Measurements from ENCODE around the gene METTL25.

DNA sequence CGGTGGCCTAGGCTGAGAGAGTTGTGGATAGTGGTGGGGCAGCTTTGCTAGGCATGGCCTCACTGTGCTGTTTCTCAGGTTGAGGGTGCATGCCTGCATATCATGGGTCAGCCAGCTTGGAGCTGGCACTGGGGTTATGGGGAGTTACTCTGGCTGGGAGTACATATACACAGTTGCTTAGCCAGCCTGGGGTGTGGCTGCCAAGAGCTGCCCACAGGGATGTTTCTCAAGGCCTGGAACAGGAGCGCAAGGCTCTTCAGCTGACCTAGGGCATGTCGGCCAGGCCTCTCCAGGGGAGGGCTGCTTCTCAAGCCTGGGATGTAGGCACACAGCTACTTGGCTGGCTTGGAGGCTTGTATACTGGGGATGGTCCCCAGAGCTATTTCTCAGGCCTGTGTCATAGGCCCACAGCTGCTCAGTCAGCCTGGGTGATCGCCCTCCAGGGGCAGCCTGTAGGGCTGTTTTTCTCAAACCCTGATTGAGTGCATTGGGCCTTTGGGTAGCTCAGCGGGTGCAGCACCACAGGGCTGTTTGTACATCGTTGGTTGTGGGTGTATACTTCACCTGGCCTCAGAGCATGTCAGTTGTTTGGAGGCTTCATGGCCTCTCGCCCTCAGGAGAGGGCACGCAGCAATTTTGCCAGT, 114.9 kb downstream of the METTL25 start:
- TF ChIP-seq POLR2A (IDR thresholded peaks at IDR 0.05): no peak
- TF ChIP-seq CTCF (IDR thresholded peaks at IDR 0.05 in 4 of 5, conservative IDR thresholded peaks at IDR 0.05 in 1 of 5): no peak
